Loucy (cell line): ENCODE results near the gene CUL1.

Experiments used
- H2AFZ ChIP-seq: fragments of 200-600 bp; sonication (generic); 2 replicates; pipeline ENCODE4 v1.6.0; 2016; ENCODE audit warnings: antibody characterized with exemption, mild to moderate bottlenecking, low read length, moderate library complexity
- H3F3A ChIP-seq: fragments of 200-600 bp; 2 replicates; pipeline ENCODE4 v1.6.0; 2016; ENCODE audit warnings: antibody characterized with exemption, low read depth, mild to moderate bottlenecking
- H3K27me3 ChIP-seq: fragments of 200-600 bp; sonication (generic); 2 replicates; pipeline ENCODE4 v1.6.1; 2014; ENCODE audit warnings: low read length, mild to moderate bottlenecking; ENCODE audit not compliant: insufficient read depth, poor library complexity, severe bottlenecking
- H3K36me3 ChIP-seq: fragments of 200-600 bp; sonication (generic); 2 replicates; pipeline ENCODE4 v1.6.1; 2016; ENCODE audit warnings: low read length; ENCODE audit not compliant: insufficient read depth
- H3K4me1 ChIP-seq: fragments of 200-600 bp; sonication (generic); 2 replicates; pipeline ENCODE4 v1.5.1; 2014; ENCODE audit warnings: low read length, mild to moderate bottlenecking; ENCODE audit not compliant: insufficient read depth, poor library complexity, severe bottlenecking
- H3K4me2 ChIP-seq: fragments of 200-600 bp; sonication (generic); 2 replicates; pipeline ENCODE4 v1.6.0; 2014; ENCODE audit warnings: antibody characterized with exemption, low read length, low read depth, mild to moderate bottlenecking; ENCODE audit not compliant: poor library complexity, severe bottlenecking
- H3K4me3 ChIP-seq: fragments of 200-600 bp; sonication (generic); 2 replicates; pipeline ENCODE4 v1.5.1; 2014; ENCODE audit warnings: low read length, mild to moderate bottlenecking, mixed read lengths; ENCODE audit not compliant: poor library complexity, severe bottlenecking
- H3K79me2 ChIP-seq: fragments of 200-600 bp; sonication (generic); 2 replicates; pipeline ENCODE4 v1.6.1; 2014; ENCODE audit warnings: low read length; ENCODE audit not compliant: insufficient read depth
- H3K9ac ChIP-seq: fragments of 200-600 bp; sonication (generic); 2 replicates; pipeline ENCODE4 v1.6.0; 2014; ENCODE audit warnings: mild to moderate bottlenecking, low read depth, low read length, moderate library complexity; ENCODE audit not compliant: poor library complexity, severe bottlenecking
- H3K9me2 ChIP-seq: fragments of 200-600 bp; sonication (generic); replicated peaks from 2 replicates; pipeline ENCODE4 v1.6.1; 2016; ENCODE audit warnings: low read depth, low read length, mixed read lengths
- H3K9me3 ChIP-seq: fragments of 200-600 bp; sonication (generic); 2 replicates; pipeline ENCODE4 v1.6.1; 2014; ENCODE audit warnings: mild to moderate bottlenecking, antibody characterized with exemption, low read length, low read depth; ENCODE audit not compliant: insufficient read depth
- H4K20me1 ChIP-seq: fragments of 200-600 bp; sonication (generic); 2 replicates; pipeline ENCODE4 v1.6.0; 2014; ENCODE audit warnings: antibody characterized with exemption, low read length, mild to moderate bottlenecking; ENCODE audit not compliant: insufficient read depth, poor library complexity, severe bottlenecking
- CTCF ChIP-seq: fragments of 200-600 bp; sonication (generic); conservative IDR thresholded peaks from 2 replicates; pipeline ENCODE4 v1.5.1; 2014; ENCODE audit warnings: mild to moderate bottlenecking, antibody characterized with exemption, low read length
- EZH2phosphoT487 ChIP-seq: fragments of 200-600 bp; IDR thresholded peaks from 2 replicates; pipeline ENCODE4 v1.6.1; 2018; ENCODE audit warnings: antibody characterized with exemption, mild to moderate bottlenecking, moderate library complexity, borderline replicate concordance

CUL1 gene

GRCh38 chr7:148799893-148800555 lies 101.3 kb downstream of the CUL1 start:
- Histone ChIP-seq H3K36me3 (peaks cover 28% of the 10 kb centered on the region; the same call in 1 of the 2 replicates), H2AFZ (no peak overlapping the region), H3F3A (no peaks in the 10 kb centered on the region), H3K4me1 (no peaks in the 10 kb centered on the region), H3K79me2 (no peaks in the 10 kb centered on the region), H3K27me3 (no peaks in the 10 kb centered on the region), H3K9me2 (no peaks in the 10 kb centered on the region), H3K4me2 (no peak overlapping the region), H3K4me3 (no peak overlapping the region), H4K20me1 (no peaks in the 10 kb centered on the region), H3K9ac (no peak overlapping the region), H3K9me3 (no peaks in the 10 kb centered on the region)
- TF ChIP-seq EZH2phosphoT487 (no peak), CTCF (no peak)

DNA sequence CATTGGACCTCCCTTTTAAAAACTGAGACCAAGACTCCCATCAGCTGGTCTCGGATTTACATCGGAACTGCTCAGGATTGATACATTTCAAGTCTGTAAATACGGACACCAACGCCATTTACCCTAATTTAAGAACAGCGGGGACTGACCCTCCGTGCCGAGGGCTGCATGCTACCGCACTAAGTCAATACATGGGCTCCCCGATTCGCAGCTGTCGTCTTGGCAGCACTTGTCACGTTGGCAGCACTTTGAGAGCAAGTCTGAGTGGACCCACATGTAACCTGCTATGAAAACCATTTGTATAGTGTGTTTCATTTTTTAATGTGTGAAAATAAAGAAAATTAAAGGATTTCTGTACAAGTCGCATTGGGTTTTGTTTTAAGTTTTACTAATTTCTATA lies 102.0 kb downstream of the CUL1 start:
- no peaks in the 10 kb centered on the region for H3K9me3 ChIP-seq
- no peaks in the 10 kb centered on the region for H3K9me2 ChIP-seq
- peaks cover 28% of the 10 kb centered on the region; the same call in 1 of the 2 replicates for H3K36me3 ChIP-seq
- H4K20me1 ChIP-seq, result no peaks in the 10 kb centered on the region
- no peaks in the 10 kb centered on the region for H3F3A ChIP-seq
- no peak overlapping the region for H3K9ac ChIP-seq
- H3K4me2 ChIP-seq, result no peak overlapping the region
- no peak for TF ChIP-seq EZH2phosphoT487
- no peak for TF ChIP-seq CTCF
- H2AFZ ChIP-seq, result no peak overlapping the region
- no peaks in the 10 kb centered on the region for H3K27me3 ChIP-seq
- no peak overlapping the region for H3K4me3 ChIP-seq
- no peaks in the 10 kb centered on the region for H3K79me2 ChIP-seq
- no peaks in the 10 kb centered on the region for H3K4me1 ChIP-seq

GRCh38 chr7:148802101-148802493 lies 103.4 kb downstream of the CUL1 start:
- no peaks in the 10 kb centered on the region for H3K9me3 ChIP-seq
- no peaks in the 10 kb centered on the region for H3F3A ChIP-seq
- H3K4me1 ChIP-seq, result no peaks in the 10 kb centered on the region
- no peak overlapping the region for H3K4me2 ChIP-seq
- H3K27me3 ChIP-seq, result no peaks in the 10 kb centered on the region
- H3K79me2 ChIP-seq, result no peaks in the 10 kb centered on the region
- no peak overlapping the region for H2AFZ ChIP-seq
- H3K36me3 ChIP-seq, result peaks cover 28% of the 10 kb centered on the region; the same call in 1 of the 2 replicates
- no peaks in the 10 kb centered on the region for H4K20me1 ChIP-seq
- no peak overlapping the region for H3K4me3 ChIP-seq
- H3K9ac ChIP-seq, result no peak overlapping the region
- H3K9me2 ChIP-seq, result no peaks in the 10 kb centered on the region
- no peak for TF ChIP-seq CTCF
- TF ChIP-seq EZH2phosphoT487, result no peak
